GM10266 (cell line): ENCODE measurements around the gene MYO9B.

ENCODE experiments used
- DNase-seq: peaks from one replicate; pipeline ENCODE4 v3.0.0; 2012; ENCODE audit errors: extremely low spot score
- TF ChIP-seq, protein P1 (sequence below): IDR thresholded peaks from 2 replicates; pipeline ENCODE4 v1.5.1; 2012; ENCODE audit warnings: mild to moderate bottlenecking, low read depth; ENCODE audit not compliant: control insufficient read depth, insufficient read depth; ENCODE audit errors: missing control alignments

MYO9B gene

DNA sequence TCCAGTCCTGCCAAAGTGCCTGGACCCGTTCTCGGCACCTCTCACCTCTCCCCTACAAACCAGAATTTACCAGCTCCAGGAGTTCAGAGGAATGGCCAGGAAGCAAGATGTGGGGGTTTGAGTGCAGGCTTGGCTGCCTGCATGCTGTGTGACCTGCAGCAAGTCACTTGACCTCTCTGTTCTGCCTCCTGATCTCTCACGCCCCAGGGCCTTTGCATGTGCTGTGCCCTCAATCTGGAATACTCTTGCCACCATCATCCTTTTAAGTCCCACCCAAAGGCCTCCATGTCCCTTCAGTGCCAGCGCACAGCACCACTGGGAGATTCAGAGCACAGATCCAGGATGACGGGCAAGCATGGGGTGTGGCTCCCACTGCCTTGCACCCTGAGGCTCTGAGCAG lies 43.4 kb downstream of the MYO9B start:
- no peak for DNase-seq
- TF ChIP-seq, protein P1, sequence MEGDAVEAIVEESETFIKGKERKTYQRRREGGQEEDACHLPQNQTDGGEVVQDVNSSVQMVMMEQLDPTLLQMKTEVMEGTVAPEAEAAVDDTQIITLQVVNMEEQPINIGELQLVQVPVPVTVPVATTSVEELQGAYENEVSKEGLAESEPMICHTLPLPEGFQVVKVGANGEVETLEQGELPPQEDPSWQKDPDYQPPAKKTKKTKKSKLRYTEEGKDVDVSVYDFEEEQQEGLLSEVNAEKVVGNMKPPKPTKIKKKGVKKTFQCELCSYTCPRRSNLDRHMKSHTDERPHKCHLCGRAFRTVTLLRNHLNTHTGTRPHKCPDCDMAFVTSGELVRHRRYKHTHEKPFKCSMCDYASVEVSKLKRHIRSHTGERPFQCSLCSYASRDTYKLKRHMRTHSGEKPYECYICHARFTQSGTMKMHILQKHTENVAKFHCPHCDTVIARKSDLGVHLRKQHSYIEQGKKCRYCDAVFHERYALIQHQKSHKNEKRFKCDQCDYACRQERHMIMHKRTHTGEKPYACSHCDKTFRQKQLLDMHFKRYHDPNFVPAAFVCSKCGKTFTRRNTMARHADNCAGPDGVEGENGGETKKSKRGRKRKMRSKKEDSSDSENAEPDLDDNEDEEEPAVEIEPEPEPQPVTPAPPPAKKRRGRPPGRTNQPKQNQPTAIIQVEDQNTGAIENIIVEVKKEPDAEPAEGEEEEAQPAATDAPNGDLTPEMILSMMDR = no peak

DNA sequence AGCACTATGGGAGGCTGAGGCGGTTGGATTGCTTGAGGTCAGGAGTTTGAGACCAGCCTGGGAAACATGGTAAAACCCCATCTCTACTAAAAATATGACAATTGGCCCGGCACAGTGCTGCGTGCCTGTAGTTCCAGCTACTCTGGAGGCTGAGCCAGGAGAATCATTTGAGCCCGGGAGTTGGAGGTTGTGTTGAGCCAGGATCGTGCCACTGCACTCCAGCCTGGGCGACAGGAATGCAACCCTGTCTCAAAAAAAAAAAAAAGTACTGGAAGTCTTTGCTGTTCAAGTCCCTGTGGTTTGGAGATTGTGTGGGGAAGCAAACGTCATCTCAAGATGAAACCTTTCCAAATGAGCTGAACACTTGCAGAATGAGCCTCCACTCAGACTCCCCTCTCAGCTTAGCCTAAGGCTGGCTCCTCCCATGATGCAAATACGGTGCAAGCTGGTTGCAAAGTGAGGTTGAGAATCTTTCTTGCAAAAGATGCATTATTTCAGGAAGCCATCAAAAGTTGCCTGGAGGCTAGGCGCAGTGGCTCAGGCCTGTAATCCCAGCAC lies 46.2 kb downstream of the MYO9B start:
- DNase-seq = peak; percentile 48
- TF ChIP-seq, protein P1 = no peak

DNA sequence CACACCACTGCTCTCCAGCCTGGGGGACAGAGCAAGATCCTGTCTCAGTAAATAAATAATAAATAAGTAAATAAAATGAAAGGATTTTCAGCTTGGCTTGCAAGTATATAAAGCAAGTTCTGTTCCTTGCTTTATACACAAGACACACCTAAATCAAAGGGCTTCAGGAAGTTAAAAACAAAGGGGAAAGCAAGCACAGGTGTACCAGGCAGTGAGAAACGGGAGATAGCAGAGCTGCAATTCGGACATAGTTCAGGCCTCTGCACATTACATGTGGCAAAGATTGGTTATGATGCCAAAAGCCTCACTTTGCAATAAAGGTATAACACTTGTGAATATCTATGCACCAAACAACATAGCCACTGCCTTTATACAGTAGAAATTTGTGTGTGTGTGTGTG lies 47.5 kb downstream of the MYO9B start:
- TF ChIP-seq, protein P1 = no peak
- no peak for DNase-seq

DNA sequence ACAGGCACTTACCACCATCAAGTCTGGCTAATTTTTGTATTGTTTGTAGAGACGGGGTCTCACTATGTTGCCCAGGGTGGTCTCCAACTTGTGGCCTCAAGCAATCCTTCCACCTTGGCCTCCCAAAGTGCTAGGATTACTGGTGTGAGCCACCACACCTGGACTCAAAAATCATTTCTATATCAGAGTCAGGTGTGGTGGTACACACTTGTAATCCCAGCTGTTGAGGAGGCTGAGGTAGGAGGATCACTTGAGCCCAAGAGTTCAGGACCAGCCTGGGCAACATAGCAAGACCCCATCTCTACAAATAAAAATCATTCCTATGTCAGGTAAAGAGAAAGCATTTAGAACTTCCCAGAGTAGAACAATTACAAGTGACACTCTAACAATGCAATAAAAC lies 48.4 kb downstream of the MYO9B start:
- TF ChIP-seq, protein P1 = no peak
- no peak for DNase-seq

DNA sequence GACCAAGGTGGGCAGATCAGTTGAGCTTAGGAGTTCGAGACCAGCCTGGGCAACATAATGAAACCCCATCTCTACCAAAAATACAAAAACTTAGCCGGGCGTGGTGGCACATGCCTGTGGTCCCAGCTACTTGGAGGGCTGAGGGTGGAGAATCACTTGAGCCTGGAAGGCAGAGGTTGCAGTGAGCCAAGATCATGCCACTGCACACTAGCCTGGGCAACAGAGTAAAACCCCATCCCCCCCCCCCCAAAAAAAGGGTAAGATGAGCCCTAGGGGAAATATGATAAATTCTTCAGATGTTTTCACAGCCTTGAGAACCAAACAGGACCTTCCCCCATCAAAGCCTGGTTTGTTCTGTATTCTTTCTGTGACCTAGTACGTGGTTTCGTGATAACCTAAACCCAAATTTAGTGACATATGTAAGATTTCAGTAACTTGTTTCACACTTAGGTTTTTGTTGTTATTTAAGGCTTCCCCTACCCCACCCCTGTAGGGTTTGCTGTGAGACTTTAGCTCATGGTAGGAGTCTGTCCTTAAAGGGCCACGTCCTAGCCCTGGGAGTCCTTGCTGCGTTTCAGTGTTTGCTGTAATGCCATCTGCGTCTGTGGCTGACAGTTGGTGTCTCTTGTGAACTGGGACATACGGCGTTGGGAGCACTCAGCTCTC lies 49.6 kb downstream of the MYO9B start:
- DNase-seq = peak; percentile 78
- TF ChIP-seq, protein P1 = no peak

DNA sequence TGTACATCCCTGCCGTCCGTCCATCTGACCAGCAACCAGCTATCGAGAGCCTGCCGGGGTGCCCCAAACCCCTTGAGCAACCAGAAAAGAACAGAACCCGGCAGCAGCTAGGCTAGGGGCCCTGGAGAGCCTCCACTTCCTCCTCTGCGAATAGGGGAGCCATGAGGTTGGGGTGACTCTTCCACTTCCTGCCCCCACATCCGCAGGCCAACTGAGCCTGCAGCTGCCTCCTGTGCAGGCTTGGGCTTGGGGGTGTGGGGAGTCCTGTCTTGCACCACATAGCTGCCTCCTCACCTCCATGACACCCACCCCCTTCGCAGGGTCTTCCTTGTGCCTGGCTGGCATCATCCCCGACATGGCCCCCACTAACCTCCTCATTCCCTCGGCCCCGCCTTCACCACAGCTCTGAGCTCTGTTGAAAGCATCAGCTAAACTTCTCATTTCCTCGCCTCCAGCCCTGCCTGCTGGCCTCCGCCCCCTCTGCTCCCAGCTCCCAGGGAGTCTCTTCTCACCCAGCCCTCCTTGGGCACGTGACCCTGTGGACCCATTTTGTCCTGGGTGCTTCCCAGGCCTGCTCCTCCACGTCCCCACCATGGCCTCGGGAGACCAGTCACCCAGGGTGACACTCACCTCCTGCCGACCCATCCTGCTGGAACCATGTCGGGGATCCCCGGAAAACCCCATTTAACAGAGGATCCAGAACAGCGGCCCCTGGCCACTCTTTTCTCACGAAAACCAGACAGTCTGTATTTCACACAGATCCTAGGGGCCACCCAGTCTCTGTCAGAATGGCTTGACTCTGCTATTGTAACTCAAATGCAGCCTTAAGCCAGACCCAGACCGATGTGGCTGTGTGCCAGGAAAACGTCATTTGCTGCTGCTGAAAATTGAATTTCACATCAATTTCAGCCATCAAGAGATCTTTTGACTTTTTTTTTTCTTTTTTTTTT lies 50.4 kb downstream of the MYO9B start:
- TF ChIP-seq, protein P1 = no peak
- peak; percentile 71 for DNase-seq
